GM20000 (cell line): Measurements from ENCODE around the gene CASKIN1.
A peak's percentile ranks its signal among the peaks of the same experiment; 100 is the strongest.
"Not testable (repeated sequence)": the region's sequence is repeated elsewhere in the genome, so short reads cannot be mapped to it uniquely, and the experiment has no call there.

Experiments
- DNase-seq: peaks from one replicate; pipeline ENCODE4 v3.0.0; 2012; ENCODE audit warnings: low spot score
- CTCF ChIP-seq: IDR thresholded peaks from 2 replicates; pipeline ENCODE4 v1.5.1; 2012; ENCODE audit warnings: mild to moderate bottlenecking, control low read depth; ENCODE audit errors: extremely low read depth, missing control alignments

The CASKIN1 gene

GRCh38 chr16:2196162-2196980 lies at the start of gene CASKIN1:
CASKIN1 (minus strand) TSS chr16:2196605; CDS start chr16:2196432, 173 bp downstream.
- peak; percentile 70 for DNase-seq
- TF ChIP-seq CTCF = no peak

- no peak for DNase-seq
- no peak for TF ChIP-seq CTCF
Observed at GRCh38 chr16:2244926-2245795, 48.8 kb upstream of the CASKIN1 start.

GRCh38 chr16:2244301-2244700 lies 47.9 kb upstream of the CASKIN1 start:
- no peak for DNase-seq
- TF ChIP-seq CTCF = no peak

- no peak for TF ChIP-seq CTCF
- DNase-seq = no peak
Observed at GRCh38 chr16:2243781-2244180, 47.4 kb upstream of the CASKIN1 start.

GRCh38 chr16:2243031-2243528 lies 46.7 kb upstream of the CASKIN1 start:
- TF ChIP-seq CTCF = no peak
- DNase-seq = no peak

GRCh38 chr16:2242598-2242997 lies 46.2 kb upstream of the CASKIN1 start:
- DNase-seq = no peak
- TF ChIP-seq CTCF = no peak

GRCh38 chr16:2240331-2240730 lies 43.9 kb upstream of the CASKIN1 start:
- not testable (repeated sequence) for DNase-seq
